Activated CD8-positive, alpha-beta memory T cell treated with anti-CD3 and anti-CD28 coated beads for 24 hours (primary cell): ENCODE measurements around the gene PAWR.
"Not testable (repeated sequence)": the region's sequence is repeated elsewhere in the genome, so short reads cannot be mapped to it uniquely, and the experiment has no call there.

Source experiments
- DNase-seq: peaks from one replicate; pipeline ENCODE4 v3.0.0-alpha.2; 2020

PAWR gene

GRCh38 chr12:79547044-79547734 is 143.6 kb downstream of the PAWR start:
- no peak for DNase-seq

- no peak for DNase-seq
Measured at GRCh38 chr12:79546466-79547043, 144.2 kb downstream of the PAWR start.

GRCh38 chr12:79544439-79544838 is 146.3 kb downstream of the PAWR start:
- DNase-seq: not testable (repeated sequence)

- DNase-seq: no peak
Measured at GRCh38 chr12:79537675-79538074, 153.1 kb downstream of the PAWR start.

- no peak for DNase-seq
Measured at GRCh38 chr12:79535751-79536150, 155.0 kb downstream of the PAWR start.
